ENCODE measurements around the gene ADAMTS15.

DNA sequence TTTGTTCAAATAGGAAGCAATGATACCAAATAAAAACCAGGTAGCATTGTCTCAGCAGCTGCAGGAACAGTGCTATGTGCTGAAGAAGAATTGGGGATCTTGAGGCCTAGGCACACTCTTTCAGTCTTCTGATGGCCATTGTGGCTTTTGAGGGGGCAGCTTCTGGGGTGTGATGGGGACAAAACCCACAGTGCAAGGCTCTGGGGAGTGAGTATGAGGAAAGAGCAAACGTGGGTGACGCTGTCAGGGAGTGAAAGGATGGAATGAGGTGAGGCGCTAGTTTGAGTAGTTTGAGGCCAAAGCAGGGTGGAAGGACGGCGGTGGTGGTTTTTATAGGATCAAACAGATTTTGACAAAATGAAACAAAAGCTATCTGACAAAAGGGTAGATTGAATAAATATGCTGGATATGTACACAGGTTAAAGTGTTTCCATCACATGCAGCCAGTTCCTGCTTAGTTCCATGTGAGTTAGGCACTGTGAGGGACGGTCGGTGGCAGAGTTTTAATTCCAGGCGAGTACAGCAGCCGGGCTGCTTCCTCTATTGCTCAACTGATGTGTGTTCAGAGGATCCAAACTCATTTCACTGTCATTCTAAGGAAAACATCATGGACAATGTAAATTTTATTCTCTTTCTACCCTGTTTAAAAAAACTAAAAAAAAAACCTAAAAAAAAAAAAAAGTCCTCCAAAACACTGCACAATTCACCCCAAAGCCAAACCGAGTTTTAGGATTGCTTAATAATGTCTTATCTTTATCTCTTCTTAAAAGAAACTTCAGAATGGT is 18.9 kb downstream of the ADAMTS15 start:
- TF ChIP-seq, protein P1, sequence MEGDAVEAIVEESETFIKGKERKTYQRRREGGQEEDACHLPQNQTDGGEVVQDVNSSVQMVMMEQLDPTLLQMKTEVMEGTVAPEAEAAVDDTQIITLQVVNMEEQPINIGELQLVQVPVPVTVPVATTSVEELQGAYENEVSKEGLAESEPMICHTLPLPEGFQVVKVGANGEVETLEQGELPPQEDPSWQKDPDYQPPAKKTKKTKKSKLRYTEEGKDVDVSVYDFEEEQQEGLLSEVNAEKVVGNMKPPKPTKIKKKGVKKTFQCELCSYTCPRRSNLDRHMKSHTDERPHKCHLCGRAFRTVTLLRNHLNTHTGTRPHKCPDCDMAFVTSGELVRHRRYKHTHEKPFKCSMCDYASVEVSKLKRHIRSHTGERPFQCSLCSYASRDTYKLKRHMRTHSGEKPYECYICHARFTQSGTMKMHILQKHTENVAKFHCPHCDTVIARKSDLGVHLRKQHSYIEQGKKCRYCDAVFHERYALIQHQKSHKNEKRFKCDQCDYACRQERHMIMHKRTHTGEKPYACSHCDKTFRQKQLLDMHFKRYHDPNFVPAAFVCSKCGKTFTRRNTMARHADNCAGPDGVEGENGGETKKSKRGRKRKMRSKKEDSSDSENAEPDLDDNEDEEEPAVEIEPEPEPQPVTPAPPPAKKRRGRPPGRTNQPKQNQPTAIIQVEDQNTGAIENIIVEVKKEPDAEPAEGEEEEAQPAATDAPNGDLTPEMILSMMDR (IDR thresholded peaks at IDR 0.05), result no peak
- TF ChIP-seq POLR2AphosphoS5 (IDR thresholded peaks at IDR 0.05) (no peak), POLR2A (IDR thresholded peaks at IDR 0.05) (no peak)
